Fibroblast of the aortic adventitia (primary cell): Measurements from ENCODE around the gene KLHL41. TPM values are rescaled to one million over a fixed set of nuclear protein-coding genes. Genes with fewer than 3 reads are reported as not detected.
"Not testable (repeated sequence)": the region's sequence is repeated elsewhere in the genome, so short reads cannot be mapped to it uniquely, and the experiment has no call there.

Experiments
- DNase-seq: peaks from one replicate; pipeline ENCODE4 v3.0.0-alpha.2; 2010; ENCODE audit warnings: low read depth
- H3K4me3 ChIP-seq: 2 replicates; pipeline ENCODE4 v1.5.1; 2011; ENCODE audit warnings: low read depth, mild to moderate bottlenecking, control low read depth, low read length, moderate library complexity
- total RNA-seq: library from RNA; depleted of rRNA; stranded (reverse); fragments of >200 nt; gene quantifications from 2 replicates; pipeline ENCODE4 v1.2.3, GENCODE V29; 2012; ENCODE audit warnings: low replicate concordance
- TF ChIP-seq, protein P1 (sequence below): IDR thresholded peaks from 2 replicates; pipeline ENCODE4 v1.5.1; 2011; ENCODE audit warnings: mild to moderate bottlenecking, low read length, control low read depth, inconsistent platforms; ENCODE audit not compliant: insufficient read depth

KLHL41 gene
- total RNA-seq, 1 donor = 1.4 TPM

DNA sequence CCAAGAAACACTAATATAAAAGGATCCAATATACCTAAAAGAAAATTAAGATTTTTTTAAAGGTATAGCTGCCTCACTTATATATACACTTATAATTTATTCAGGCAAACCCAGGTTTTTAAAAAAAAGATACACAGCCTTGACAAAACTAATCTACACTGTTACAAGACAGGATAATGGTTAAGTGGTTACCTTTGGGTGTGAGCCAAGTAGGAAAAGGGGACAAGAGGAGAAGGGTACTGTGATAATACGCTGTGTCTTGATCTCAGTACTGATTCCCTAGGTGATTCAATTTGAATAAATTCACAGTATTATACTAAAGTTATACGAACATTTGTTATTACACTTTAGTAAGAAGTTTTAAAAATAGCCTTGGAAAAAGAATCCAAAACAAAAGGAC, 30.6 kb downstream of the KLHL41 start:
- DNase-seq = no peak
- H3K4me3 ChIP-seq = no peak overlapping the region
- TF ChIP-seq, protein P1, sequence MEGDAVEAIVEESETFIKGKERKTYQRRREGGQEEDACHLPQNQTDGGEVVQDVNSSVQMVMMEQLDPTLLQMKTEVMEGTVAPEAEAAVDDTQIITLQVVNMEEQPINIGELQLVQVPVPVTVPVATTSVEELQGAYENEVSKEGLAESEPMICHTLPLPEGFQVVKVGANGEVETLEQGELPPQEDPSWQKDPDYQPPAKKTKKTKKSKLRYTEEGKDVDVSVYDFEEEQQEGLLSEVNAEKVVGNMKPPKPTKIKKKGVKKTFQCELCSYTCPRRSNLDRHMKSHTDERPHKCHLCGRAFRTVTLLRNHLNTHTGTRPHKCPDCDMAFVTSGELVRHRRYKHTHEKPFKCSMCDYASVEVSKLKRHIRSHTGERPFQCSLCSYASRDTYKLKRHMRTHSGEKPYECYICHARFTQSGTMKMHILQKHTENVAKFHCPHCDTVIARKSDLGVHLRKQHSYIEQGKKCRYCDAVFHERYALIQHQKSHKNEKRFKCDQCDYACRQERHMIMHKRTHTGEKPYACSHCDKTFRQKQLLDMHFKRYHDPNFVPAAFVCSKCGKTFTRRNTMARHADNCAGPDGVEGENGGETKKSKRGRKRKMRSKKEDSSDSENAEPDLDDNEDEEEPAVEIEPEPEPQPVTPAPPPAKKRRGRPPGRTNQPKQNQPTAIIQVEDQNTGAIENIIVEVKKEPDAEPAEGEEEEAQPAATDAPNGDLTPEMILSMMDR = no peak

DNA sequence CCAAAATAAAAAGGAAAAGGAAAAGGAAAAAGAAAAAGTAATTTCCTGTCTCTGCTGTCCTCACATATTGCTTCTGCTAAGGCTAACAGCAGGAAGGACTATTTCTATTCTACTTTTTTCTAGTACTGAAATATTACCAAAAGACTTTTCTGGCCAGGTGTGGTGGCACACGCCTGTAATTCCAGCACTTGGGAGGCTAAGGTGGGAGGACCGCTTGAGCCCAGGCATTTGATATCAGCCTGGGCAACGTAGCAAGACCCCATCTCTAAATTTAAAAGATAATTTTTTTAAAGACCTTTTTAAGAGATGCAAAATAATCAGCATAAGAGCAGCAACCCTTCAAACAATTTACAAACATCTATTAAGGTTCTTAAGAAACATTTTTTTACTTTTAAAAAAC, 32.9 kb downstream of the KLHL41 start:
- no peak for DNase-seq
- TF ChIP-seq, protein P1 = no peak
- no peak overlapping the region for H3K4me3 ChIP-seq

DNA sequence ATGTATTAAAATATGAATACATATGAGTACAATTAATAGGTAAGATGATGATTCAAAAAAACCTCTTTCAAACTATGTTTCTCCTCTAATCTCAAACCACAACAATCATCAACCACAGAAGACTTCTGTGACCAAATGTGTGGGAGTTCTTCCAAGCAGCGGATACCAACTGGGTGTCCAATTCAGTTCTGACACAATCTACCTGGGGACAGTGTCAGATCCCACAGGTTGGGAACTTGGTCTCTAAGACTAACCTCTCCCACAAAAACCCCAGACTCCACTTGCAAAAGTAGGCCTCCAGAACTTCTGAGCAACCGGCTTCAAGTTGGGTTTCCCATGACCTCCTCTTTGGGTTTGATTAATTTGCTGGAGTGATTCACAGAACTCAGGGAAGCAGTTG, 37.3 kb downstream of the KLHL41 start:
- DNase-seq = no peak
- H3K4me3 ChIP-seq = no peak overlapping the region
- TF ChIP-seq, protein P1 = no peak

DNA sequence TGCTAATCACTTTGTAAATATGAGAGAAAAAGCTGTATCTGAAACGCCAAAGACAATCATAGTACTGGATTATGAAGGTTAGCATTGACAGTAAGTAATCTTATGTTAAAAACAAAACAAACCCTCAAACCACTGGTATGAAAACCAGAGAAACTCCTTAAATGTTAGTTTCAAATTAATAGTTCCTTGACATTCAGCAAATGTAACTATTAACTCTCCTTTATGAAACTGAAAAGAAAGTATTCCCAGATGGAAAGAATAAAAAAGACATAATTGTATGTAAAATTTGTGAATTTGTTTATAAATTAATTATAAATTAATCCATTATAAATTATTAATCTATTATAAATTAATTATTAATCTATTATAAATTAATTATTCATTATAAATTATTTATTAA, 51.9 kb downstream of the KLHL41 start:
- H3K4me3 ChIP-seq = no peak overlapping the region
- TF ChIP-seq, protein P1 = no peak
- DNase-seq = no peak

DNA sequence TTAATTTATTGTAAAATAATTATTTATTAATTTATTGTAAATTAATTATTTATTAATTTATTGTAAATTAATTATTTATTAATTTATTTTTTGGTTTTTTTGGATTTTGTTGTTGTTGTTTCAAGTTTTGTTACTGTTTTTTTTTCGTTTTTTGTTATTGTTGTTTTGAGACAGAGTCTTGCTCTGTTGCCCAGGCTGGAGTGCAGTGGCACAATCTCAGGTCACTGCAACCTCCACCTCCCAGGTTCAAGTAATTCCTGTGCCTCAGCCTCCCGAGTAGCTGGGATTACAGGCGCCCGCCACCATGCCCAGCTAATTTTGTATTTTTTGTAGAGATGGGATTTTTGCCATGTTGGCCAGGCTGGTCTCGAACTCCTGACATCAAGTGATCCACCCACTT, 52.6 kb downstream of the KLHL41 start:
- DNase-seq = not testable (repeated sequence)

DNA sequence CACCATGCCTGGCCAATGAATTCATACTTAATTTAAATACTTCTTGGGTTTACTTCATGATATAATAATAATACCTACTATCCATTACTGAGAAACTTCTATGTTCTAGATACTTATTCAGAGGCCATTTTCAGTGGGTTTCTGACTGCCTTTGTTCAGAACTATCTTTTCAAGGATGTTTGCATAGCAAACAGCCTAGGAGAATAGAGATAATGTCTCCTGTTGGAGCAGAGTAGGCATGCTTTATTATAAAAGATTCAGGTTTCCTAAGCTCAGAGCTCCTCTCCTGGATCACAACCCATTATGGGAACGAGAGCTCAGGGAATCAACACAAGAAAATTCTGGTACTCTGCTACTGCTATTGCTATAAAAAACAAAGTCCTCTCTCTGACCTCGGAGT, 53.0 kb downstream of the KLHL41 start:
- TF ChIP-seq, protein P1 = no peak
- H3K4me3 ChIP-seq = no peak overlapping the region
- no peak for DNase-seq

More for the DNA sequence above, 52.6 kb downstream of the KLHL41 start:
- not testable (repeated sequence) for H3K4me3 ChIP-seq

DNA sequence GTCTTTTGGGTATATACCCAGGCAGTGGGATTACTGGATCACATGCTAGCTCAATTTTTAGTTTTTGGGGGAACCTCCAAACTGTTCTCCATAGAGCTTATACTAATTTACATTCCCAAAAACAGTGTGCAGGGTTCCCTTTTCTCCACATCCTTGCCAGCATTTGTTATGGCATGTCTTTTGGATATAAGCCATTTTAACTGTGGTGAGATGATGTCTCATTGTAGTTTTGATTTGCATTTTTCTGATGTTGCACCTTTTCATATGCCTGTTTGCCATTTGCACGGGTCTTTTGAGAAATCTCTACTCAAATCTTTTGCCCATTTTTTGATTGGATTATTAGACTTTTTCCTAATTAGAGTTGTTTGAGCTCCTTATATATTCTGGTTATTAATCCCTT, 56.2 kb downstream of the KLHL41 start:
- no peak for DNase-seq
- TF ChIP-seq, protein P1 = no peak
- no peak overlapping the region for H3K4me3 ChIP-seq

DNA sequence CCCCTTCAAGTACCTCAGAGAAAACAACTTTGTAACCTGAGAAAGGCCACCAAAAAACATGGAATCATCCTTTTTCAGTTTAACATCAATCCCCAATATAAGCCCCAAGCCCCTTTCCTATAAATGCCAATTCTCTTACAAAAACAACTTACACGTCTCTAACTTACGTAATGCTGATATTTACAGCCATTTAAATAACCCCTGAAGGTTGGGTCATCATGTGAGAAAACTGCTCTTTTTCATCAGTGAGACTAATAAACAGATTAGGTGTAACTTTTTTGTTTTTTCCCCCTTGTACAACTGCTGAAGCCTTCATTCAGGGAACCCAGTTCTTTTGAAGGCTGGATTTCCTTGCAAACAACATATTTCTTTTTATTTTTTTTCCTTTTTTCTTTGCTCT, 60.4 kb downstream of the KLHL41 start:
- TF ChIP-seq, protein P1 = no peak
- DNase-seq = no peak
- no peak overlapping the region for H3K4me3 ChIP-seq

DNA sequence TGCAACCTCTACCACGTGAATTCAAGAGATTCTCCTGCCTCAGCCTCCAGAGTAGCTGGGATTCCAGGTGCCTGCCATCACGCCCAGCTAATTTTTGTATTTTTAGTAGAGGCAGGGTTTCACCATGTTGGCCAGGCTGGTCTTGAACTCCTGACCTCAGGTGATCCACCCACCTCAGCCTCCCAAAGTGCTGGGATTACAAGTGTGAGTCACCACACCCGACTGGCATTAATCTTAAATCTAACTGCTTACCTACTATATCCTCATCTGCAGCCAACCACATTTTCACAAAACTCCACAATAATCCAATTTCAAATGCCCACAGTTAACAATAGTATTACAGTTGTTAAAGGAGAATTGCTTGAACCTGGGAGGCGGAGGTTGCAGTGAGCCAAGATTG, 61.2 kb downstream of the KLHL41 start:
- DNase-seq = not testable (repeated sequence)

More for the DNA sequence above, 61.2 kb downstream of the KLHL41 start:
- not testable (repeated sequence) for H3K4me3 ChIP-seq
